Stomach (tissue), 4 donors: Measurements from ENCODE around the gene ITGA2.

Experiments
- EP300 ChIP-seq: sonication (generic); formaldehyde crosslinking; IDR thresholded peaks from one replicate; pipeline ENCODE4 v1.6.1; 2017; ENCODE audit warnings: antibody characterized with exemption
- POLR2A ChIP-seq, 4 donors: fragments of 450-650 bp; IDR thresholded peaks; one replicate each; pipeline ENCODE4 v1.6.1; 2016; ENCODE audit warnings: antibody characterized with exemption in 4 of 4, control low read depth in 2 of 4, mild to moderate bottlenecking in 1 of 4, moderate library complexity in 1 of 4
- POLR2AphosphoS5 ChIP-seq, 3 donors: sonication (generic); formaldehyde crosslinking; IDR thresholded peaks; one replicate each; pipeline ENCODE4 v1.6.1; 2016; ENCODE audit warnings: antibody characterized with exemption in 3 of 3
- TF ChIP-seq, protein P1 (sequence below), 7 experiments: fragments of 450-650 bp in 4 of 7; fragments of 200-600 bp in 3 of 7; sonication (generic) in 3 of 7; IDR thresholded peaks; one replicate each; pipeline ENCODE4 v1.5.1; 2016 to 2019; ENCODE audit warnings: antibody characterized with exemption in 7 of 7, control low read depth in 2 of 7, mild to moderate bottlenecking in 1 of 7

DNA sequence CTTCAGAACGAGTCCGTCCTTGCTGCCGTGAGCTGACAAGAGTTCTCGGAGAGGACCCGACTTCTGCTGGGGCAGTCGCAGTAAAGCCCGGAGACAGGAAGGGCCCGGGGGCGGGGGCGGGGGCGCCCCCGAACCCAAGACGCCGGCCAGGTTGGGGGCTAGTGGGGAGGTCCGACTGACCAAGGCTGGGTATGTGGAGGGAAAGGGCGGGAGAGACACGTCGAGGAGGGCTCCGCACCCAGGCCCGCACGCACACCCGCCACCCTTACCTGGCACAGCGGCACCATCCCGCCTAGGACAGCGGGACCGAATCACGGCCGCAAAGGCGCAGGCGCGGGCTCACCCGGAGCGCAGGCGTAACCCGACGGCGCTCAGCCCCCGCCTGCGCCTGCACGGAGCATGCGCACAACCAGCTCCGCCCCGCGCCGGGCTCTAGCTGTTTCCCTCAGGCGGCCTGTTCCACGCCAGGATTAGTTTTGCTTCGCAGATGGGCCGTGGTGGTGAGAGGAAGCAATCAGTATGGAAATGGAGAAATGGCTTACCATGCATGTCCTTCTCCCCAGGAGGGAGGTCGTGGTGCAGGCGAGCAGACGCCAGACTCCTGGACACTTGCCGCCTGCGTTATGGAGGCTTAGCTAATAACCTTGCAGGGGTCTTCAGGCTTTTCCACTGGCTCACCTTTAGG, 120.4 kb downstream of the ITGA2 start, which contains the start of gene MOCS2:
- TF ChIP-seq, protein P1, sequence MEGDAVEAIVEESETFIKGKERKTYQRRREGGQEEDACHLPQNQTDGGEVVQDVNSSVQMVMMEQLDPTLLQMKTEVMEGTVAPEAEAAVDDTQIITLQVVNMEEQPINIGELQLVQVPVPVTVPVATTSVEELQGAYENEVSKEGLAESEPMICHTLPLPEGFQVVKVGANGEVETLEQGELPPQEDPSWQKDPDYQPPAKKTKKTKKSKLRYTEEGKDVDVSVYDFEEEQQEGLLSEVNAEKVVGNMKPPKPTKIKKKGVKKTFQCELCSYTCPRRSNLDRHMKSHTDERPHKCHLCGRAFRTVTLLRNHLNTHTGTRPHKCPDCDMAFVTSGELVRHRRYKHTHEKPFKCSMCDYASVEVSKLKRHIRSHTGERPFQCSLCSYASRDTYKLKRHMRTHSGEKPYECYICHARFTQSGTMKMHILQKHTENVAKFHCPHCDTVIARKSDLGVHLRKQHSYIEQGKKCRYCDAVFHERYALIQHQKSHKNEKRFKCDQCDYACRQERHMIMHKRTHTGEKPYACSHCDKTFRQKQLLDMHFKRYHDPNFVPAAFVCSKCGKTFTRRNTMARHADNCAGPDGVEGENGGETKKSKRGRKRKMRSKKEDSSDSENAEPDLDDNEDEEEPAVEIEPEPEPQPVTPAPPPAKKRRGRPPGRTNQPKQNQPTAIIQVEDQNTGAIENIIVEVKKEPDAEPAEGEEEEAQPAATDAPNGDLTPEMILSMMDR (IDR thresholded peaks at IDR 0.05): no peak
- no peak for TF ChIP-seq EP300
- peak in 1 of 4 donors; percentile 44 for TF ChIP-seq POLR2A (IDR thresholded peaks at IDR 0.05)
- peak; percentile 58 to 92 (median 77) for TF ChIP-seq POLR2AphosphoS5 (IDR thresholded peaks at IDR 0.05)
